ENCODE results near the gene ASXL3.

GRCh38 chr18:33627114-33627513 is 49.1 kb downstream of the ASXL3 start:
- TF ChIP-seq, protein P1, sequence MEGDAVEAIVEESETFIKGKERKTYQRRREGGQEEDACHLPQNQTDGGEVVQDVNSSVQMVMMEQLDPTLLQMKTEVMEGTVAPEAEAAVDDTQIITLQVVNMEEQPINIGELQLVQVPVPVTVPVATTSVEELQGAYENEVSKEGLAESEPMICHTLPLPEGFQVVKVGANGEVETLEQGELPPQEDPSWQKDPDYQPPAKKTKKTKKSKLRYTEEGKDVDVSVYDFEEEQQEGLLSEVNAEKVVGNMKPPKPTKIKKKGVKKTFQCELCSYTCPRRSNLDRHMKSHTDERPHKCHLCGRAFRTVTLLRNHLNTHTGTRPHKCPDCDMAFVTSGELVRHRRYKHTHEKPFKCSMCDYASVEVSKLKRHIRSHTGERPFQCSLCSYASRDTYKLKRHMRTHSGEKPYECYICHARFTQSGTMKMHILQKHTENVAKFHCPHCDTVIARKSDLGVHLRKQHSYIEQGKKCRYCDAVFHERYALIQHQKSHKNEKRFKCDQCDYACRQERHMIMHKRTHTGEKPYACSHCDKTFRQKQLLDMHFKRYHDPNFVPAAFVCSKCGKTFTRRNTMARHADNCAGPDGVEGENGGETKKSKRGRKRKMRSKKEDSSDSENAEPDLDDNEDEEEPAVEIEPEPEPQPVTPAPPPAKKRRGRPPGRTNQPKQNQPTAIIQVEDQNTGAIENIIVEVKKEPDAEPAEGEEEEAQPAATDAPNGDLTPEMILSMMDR (IDR thresholded peaks at IDR 0.05): no peak
- no peak for TF ChIP-seq POLR2A (IDR thresholded peaks at IDR 0.05)
